ENCODE results near the gene HJURP. TPM values are rescaled to one million over a fixed set of nuclear protein-coding genes. Genes with fewer than 3 reads are reported as not detected.

HJURP gene
- total RNA-seq, 1 donor from 2014 or later, result under 0.01 TPM

GRCh38 chr2:233871432-233871831 lies 17.1 kb upstream of the HJURP start:
- Histone ChIP-seq H3K36me3 (ENCODE audit: control insufficient read depth, insufficient read depth, low read length) (no peaks in the 10 kb centered on the region), H3K4me3 (ENCODE audit: low read depth, low read length) (no peak overlapping the region), H3K27me3 (ENCODE audit: control insufficient read depth, insufficient read depth, low read length) (peaks cover 2% of the 10 kb centered on the region)
- no peak for DNase-seq (ENCODE audit: low read depth)
- no peak for TF ChIP-seq CTCF (IDR thresholded peaks at IDR 0.05; ENCODE audit: insufficient read depth, low read length, severe bottlenecking)
- FAIRE-seq, result no peak

- H3K27me3 ChIP-seq (ENCODE audit: control insufficient read depth, insufficient read depth, low read length), result peaks cover 2% of the 10 kb centered on the region
- H3K36me3 ChIP-seq (ENCODE audit: control insufficient read depth, insufficient read depth, low read length), result peaks cover 1% of the 10 kb centered on the region
- FAIRE-seq, result no peak
- DNase-seq (ENCODE audit: low read depth), result peak; percentile 37
- TF ChIP-seq CTCF (IDR thresholded peaks at IDR 0.05; ENCODE audit: insufficient read depth, low read length, severe bottlenecking), result no peak
- H3K4me3 ChIP-seq (ENCODE audit: low read depth, low read length), result peak within 1 kb of the TSS; percentile 76
These were observed 13.7 kb upstream of the HJURP start, which contains the start of gene MSL3B for GRCh38 chr2:233867993-233868532. TSS of gene MSL3B (minus strand) at chr2:233868386.

- no peak for TF ChIP-seq CTCF (IDR thresholded peaks at IDR 0.05; ENCODE audit: insufficient read depth, low read length, severe bottlenecking)
- H3K27me3 ChIP-seq (ENCODE audit: control insufficient read depth, insufficient read depth, low read length), result no peaks in the 10 kb centered on the region
- DNase-seq (ENCODE audit: low read depth), result no peak
- no peak overlapping the region for H3K4me3 ChIP-seq (ENCODE audit: low read depth, low read length)
- peak; percentile 66 for FAIRE-seq
- H3K36me3 ChIP-seq (ENCODE audit: control insufficient read depth, insufficient read depth, low read length), result peaks cover 1% of the 10 kb centered on the region
These were observed 12.1 kb upstream of the HJURP start for GRCh38 chr2:233866479-233866878.

- no peak for FAIRE-seq
- peak; percentile 12 for TF ChIP-seq CTCF (IDR thresholded peaks at IDR 0.05; ENCODE audit: insufficient read depth, low read length, severe bottlenecking)
- Histone ChIP-seq H3K36me3 (ENCODE audit: control insufficient read depth, insufficient read depth, low read length) (peaks cover 1% of the 10 kb centered on the region), H3K27me3 (ENCODE audit: control insufficient read depth, insufficient read depth, low read length) (no peaks in the 10 kb centered on the region), H3K4me3 (ENCODE audit: low read depth, low read length) (no peak overlapping the region)
- no peak for DNase-seq (ENCODE audit: low read depth)
These were observed 11.5 kb upstream of the HJURP start for GRCh38 chr2:233865838-233866237.

GRCh38 chr2:233862261-233862768 lies 8.0 kb upstream of the HJURP start:
- no peak overlapping the region for H3K4me3 ChIP-seq (ENCODE audit: low read depth, low read length)
- no peak for TF ChIP-seq CTCF (IDR thresholded peaks at IDR 0.05; ENCODE audit: insufficient read depth, low read length, severe bottlenecking)
- DNase-seq (ENCODE audit: low read depth) (no peak), FAIRE-seq (no peak)
- peaks cover 1% of the 10 kb centered on the region for H3K36me3 ChIP-seq (ENCODE audit: control insufficient read depth, insufficient read depth, low read length)
- no peaks in the 10 kb centered on the region for H3K27me3 ChIP-seq (ENCODE audit: control insufficient read depth, insufficient read depth, low read length)

GRCh38 chr2:233858331-233858730 lies 4.0 kb upstream of the HJURP start:
- no peak for TF ChIP-seq CTCF (IDR thresholded peaks at IDR 0.05; ENCODE audit: insufficient read depth, low read length, severe bottlenecking)
- Histone ChIP-seq H3K27me3 (ENCODE audit: control insufficient read depth, insufficient read depth, low read length) (no peaks in the 10 kb centered on the region), H3K36me3 (ENCODE audit: control insufficient read depth, insufficient read depth, low read length) (no peaks in the 10 kb centered on the region), H3K4me3 (ENCODE audit: low read depth, low read length) (no peak overlapping the region)
- DNase-seq (ENCODE audit: low read depth) (no peak), FAIRE-seq (no peak)
